ENCODE measurements around the gene RAPGEF6.
"Not testable (repeated sequence)": the region's sequence is repeated elsewhere in the genome, so short reads cannot be mapped to it uniquely, and the experiment has no call there.

RAPGEF6 gene

GRCh38 chr5:131639148-131639547, 4.1 kb upstream of the RAPGEF6 start:
- DNase-seq, result no peak

DNA sequence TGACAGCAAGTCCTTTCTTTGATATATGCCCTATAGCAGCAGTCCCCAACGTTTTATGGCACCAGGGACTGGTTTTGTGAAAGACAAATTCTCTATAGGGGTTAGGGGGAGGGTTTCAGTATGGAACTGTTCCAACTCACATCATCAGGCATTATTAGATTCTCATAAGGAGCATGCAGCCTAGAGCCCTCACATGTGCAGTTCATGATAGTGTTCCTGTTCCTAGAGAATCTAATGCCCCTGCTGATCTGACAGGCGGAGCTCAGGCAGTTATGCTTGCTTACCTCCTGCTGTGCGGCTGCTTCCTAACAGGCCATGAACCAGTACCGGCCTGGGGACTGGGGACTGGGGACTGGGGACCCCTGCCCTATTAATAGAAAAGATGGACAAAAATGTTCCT, 2.7 kb upstream of the RAPGEF6 start:
- no peak for DNase-seq

DNA sequence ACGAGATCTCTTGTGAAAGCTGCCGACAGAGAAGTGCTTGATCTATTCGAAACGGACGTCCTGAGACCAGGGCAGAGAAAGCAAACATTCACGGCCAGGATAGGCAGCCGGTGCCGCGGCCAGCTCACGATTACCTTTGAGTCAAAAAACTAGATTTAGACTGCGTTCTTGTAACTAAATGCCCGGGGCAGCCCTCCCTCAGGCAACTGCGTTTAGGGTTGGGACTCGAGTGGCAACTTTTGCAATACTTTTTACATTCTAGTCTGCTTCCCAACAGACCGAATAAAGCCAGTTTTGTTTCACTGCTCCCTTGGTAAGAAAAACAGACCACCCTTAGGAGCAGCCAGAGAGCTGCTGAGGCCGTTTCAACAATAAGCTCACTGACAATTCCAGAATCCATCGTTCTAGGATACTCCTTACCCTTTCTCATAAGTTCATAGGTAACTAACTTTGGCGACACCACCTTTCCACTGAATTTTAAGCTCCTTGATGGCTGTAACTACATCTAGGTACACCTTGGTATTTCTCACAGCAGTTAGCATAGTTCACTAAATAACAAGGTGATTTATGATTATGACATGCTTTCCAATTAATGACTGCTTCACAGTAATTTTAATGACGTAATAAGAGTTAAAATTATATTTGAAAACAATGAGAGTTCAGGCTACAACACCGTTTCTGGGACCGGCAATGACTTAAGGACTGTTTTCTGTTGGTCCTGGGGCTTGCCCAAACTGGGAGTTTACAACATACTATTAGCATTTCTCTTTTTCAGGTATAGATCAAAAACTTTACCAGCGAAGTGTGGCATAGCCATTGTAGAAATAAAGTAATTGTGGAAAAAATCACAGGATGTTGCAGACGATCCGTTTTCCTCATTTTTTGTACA, 899 bp upstream of the RAPGEF6 start:
- DNase-seq, result peak; percentile 47

GRCh38 chr5:131634666-131634995, 398 bp downstream of the RAPGEF6 start:
- peak; percentile 76 for DNase-seq

DNA sequence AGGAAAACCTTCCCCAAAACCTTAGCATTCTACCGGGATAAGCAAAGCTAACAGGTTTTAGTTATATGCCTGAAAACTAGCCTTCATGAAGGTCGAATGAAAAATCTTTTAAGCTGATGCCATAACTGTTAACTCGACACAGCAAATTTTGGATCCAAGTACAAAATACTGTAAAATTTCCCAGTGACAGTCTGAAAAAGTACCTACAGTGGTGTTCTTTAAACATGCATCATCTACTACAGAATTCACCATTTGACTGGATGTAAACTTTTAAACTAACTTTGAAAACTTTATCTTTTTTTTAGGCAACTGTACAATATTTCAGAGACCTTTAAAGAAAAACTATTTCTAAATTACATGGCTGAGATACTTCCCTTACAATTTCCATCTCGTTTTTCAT, 791 bp downstream of the RAPGEF6 start:
- DNase-seq, result no peak

DNA sequence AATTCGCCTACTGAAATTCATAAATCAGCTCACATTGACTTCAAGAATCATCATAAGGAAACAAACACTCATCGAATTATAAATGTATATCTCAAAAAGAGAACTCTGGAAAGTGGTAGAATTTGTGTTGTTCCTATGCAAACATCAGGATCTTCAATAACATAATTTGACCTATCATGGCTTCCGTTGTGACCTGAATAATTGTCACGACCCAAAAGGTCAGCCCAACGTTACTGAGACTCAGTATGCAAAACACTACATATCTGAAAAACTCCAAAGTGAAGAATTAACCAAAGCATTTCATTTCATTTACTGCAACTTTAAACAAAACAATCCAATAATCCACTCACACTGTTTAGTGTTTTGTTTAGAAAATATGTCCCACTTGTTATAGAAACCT, 1.2 kb downstream of the RAPGEF6 start:
- DNase-seq, result no peak

DNA sequence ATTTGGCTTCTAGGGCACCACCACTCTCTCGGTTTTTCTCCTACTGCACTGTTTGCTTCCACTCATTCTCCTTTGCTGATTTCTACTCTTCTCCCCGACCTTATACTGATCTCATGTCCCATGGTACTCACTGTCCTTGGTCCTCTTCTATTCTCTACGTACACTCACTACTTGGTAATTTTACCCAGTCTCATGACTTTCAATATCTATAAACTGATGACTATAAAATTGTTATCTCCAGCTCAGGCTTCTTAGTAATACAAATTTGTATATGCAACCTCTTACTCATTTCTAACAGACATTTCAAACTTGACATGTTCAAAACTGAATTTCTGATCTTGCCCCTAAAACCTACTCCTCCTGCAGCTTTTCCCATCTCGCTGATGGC, 4.1 kb downstream of the RAPGEF6 start:
- no peak for DNase-seq

GRCh38 chr5:131630208-131630962, 4.6 kb downstream of the RAPGEF6 start:
- no peak for DNase-seq

DNA sequence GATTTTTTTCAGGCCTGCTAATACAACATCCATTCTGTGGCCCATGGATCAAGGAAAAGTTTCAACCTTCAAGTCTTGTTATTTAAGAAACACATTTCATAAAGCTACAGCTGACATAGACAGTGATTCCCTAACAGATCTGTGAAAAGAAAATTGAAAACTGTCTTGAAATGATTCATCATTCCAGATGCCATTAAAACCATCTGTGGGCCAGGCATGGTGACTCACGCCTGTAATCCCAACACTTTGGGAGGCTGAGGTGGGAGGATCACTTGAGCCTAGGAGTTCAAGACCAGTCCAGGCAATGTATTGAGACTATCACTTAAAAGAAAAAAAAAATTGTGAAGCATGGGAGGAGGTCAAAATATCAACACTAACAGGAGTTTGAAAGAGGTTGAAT, 6.0 kb downstream of the RAPGEF6 start:
- no peak for DNase-seq

DNA sequence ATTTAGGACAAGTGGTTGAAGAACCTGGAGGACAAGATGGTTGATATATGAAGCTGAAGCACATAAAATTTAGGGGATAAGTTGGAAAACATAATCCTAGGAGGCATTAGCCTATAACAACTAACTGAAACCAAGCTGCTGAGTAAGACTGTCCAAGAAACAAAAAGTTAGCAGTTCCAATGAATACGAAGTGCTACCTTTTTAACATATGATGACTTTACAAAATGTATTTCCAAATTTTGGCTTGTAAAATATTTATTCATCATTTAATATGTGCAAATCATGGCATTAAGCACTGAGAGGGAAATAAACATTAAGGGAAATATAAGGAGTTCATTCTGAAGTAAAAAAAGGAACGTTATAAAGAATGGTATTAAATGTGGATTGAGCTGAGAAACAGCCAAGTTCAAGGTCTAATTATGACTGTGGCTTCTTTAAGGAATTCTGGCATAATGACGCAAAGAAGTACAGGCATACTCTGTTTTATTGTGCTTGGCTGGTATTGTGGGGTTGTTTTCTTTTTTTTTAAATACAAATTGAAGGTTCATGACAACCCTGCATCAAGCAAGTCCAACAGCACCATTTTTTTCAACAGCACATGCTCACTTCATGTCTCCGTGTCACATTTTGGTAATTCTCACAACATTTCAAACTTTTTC, 7.7 kb downstream of the RAPGEF6 start:
- DNase-seq, result no peak

GRCh38 chr5:131622633-131623032, 12.4 kb downstream of the RAPGEF6 start:
- DNase-seq, result no peak

GRCh38 chr5:131621164-131621563, 13.9 kb downstream of the RAPGEF6 start:
- DNase-seq, result not testable (repeated sequence)

GRCh38 chr5:131619102-131619501, 15.9 kb downstream of the RAPGEF6 start:
- no peak for DNase-seq

GRCh38 chr5:131617140-131617822, 17.7 kb downstream of the RAPGEF6 start:
- no peak for DNase-seq

GRCh38 chr5:131615957-131616356, 19.1 kb downstream of the RAPGEF6 start:
- DNase-seq, result no peak

DNA sequence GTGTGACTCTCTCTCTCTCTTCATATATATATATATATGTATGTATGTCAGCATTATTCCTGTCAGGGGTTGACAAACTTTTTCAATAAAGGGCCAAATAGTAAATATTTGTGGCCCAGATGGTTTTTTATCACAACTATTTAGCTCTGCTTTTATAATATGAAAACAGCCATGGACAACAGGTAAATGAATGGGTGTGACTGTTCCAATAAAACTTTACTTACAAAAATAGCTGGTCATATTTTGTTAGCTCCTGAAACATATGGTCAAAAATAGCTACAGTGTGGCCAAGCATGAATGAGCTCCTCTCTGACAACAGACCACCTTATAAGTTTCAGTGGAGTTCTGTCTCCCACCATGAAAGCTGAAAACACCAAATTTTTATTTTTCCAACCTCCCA, 21.6 kb downstream of the RAPGEF6 start:
- no peak for DNase-seq

DNA sequence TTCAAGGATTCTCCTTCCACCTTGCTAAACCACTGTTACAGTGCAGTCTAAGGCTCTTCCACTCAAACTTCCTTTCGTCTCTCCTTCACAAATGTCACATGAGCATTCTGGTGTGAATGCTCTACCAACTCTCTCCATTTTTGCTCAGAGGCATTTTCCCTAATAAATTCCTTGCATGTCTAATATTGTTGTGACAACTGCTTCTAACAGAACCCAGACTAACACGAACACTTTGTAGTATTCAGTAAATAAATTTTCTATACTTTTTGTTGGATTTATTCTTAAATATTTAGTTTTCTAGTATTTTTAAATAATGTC, 24.0 kb downstream of the RAPGEF6 start:
- no peak for DNase-seq

DNA sequence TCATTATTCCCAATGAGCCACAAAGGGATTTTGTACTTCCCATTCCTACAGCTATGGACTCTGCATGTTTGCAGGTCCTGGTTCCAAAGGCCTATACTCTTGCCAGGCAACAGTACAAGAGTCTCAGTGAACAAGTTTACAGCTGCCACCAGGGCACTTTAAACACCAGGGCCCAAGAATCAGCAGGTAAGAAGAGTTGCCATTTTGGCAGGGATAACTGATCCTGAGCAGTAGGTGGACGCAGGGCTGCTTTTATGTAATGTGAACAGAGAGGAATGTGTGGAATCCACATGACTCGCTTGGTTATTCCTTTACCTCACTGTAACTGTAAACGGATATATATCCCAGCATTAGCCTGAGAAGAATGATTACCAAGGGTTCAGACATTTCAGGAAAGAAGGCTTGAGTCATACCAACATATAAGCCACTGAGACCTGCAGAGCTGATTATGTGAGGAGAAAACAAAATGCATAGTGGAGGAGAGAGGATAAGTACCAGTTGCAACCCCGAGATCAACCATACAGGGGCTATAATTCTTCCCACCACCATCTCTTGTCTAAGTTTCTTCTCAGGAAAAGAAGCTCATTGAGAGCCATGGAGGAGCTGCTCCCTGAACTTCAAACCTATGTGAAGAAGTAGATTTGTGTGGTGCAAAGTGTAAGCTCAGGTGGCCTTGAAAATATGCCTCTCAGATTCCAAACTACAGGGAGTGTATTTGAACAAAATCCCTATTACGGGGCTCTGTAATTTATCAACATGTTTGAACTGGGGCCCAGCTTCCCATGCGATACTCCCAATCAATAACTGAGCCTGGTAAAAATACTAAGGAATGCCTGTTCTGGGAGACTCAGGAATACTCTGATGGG, 24.6 kb downstream of the RAPGEF6 start:
- DNase-seq, result no peak

DNA sequence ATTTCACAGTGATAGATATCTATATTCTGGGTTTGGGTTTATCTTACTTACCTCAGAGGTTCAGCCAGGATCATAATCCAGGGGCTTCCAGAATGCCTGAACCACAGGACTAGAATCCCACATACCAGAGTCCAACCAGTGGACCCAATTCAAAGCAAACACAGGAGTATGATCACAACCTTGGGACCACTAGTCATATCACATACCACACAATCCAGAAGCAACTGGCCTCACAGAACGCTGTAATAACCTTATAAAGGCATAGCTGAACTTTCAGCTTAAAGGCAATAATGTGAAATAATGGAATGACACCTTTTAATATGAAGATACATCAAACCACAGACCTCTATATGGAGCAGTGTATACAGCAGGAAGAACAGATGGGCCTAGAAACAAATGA, 25.3 kb downstream of the RAPGEF6 start:
- DNase-seq, result no peak

DNA sequence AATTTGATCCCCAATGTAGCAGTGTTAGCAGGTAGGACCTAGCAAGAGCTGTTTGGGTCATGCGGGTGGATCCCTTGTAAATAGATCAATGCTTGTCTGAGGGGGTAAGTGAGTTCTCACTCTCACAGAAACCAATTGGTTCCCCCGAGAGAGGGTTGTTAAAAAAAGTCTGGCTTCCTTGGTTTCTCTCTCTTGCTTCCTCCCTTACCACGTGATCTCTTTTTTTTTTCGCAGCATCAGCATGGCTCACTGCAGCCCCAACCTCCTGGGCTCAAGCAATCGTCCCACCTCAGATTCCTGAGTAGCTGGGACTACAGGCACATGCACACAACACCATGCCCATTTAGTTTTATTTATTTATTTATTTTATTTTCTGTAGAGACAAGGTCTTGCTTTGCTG, 26.4 kb downstream of the RAPGEF6 start:
- DNase-seq, result no peak

DNA sequence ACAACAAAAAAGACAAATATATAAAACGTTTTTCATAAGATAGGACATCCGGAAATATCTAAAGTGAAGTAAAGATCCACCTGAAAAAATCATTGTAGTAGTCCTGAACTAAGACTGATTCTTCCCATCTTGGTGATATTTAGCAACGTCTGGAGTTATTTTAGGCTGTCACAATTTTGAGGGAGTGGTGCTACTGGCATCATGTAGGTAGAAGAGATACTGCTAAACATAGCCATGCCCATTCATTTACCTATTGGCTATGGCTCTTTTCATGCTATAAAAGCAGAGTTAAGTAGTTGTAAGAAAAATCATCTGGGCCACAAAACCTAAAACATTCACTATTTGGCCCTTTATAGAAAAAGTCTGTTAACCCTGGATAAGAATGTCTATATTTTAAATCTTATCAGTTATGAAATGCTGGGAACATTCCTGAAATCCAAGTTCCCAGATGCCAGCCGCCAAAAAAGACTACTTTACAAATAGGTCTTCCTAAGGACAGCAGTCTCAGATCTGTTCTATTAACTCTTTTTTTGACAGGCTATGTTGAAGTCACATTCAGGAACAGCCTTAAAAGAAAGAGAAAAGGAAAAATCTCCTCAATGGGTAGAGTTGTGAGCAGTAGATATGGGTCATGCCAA, 27.0 kb downstream of the RAPGEF6 start:
- no peak for DNase-seq

- no peak for DNase-seq
These were observed 27.6 kb downstream of the RAPGEF6 start for GRCh38 chr5:131607418-131607817.

Data from CD4-positive, alpha-beta T cell treated with Interleukin-10 for 1 hour (primary cell).